ENCODE data around the gene ACAD11. TPM values are rescaled to one million over a fixed set of nuclear protein-coding genes. Genes with fewer than 3 reads are reported as not detected.

Gene ACAD11
- total RNA-seq, 1 experiment from 2014 or later: 20.3 TPM

DNA sequence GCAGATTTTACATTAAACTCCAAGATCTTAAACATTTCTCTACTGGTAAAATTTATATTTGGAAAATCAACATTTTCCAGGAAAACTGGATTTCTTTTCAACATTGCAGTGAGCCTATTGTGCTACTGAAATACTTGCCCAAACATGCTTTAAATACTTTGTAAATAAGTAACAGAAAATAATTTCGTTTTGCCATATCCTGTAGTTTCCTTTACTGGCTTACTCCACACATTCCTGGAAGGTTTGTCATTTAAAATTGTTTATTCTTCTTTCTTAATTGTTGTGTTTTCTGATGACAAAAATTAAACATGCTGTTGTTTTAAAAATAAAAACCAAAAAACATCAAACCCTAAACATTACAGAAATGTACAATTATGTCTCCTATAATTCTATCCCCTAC is 22.0 kb downstream of the ACAD11 start (continued):
- TF ChIP-seq RELA (CRISPR knock-in tag; IDR thresholded peaks at IDR 0.05; ENCODE audit: borderline replicate concordance) (no peak), NR1H2 (CRISPR knock-in tag; IDR thresholded peaks at IDR 0.05) (no peak), ZNF317 (CRISPR knock-in tag; IDR thresholded peaks at IDR 0.05; ENCODE audit: borderline replicate concordance, low read depth) (no peak), IRF2 (CRISPR knock-in tag; IDR thresholded peaks at IDR 0.05; ENCODE audit: borderline replicate concordance, low read depth) (no peak), MXD4 (CRISPR knock-in tag; IDR thresholded peaks at IDR 0.05; ENCODE audit: borderline replicate concordance) (no peak), JUN (CRISPR knock-in tag; IDR thresholded peaks at IDR 0.05) (no peak)
- TF ChIP-seq, protein P1, sequence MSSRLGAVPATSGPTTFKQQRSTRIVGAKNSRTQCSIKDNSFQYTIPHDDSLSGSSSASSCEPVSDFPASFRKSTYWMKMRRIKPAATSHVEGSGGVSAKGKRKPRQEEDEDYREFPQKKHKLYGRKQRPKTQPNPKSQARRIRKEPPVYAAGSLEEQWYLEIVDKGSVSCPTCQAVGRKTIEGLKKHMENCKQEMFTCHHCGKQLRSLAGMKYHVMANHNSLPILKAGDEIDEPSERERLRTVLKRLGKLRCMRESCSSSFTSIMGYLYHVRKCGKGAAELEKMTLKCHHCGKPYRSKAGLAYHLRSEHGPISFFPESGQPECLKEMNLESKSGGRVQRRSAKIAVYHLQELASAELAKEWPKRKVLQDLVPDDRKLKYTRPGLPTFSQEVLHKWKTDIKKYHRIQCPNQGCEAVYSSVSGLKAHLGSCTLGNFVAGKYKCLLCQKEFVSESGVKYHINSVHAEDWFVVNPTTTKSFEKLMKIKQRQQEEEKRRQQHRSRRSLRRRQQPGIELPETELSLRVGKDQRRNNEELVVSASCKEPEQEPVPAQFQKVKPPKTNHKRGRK (CRISPR knock-in tag; IDR thresholded peaks at IDR 0.05; ENCODE audit: borderline replicate concordance): no peak
- TF ChIP-seq, protein P2, sequence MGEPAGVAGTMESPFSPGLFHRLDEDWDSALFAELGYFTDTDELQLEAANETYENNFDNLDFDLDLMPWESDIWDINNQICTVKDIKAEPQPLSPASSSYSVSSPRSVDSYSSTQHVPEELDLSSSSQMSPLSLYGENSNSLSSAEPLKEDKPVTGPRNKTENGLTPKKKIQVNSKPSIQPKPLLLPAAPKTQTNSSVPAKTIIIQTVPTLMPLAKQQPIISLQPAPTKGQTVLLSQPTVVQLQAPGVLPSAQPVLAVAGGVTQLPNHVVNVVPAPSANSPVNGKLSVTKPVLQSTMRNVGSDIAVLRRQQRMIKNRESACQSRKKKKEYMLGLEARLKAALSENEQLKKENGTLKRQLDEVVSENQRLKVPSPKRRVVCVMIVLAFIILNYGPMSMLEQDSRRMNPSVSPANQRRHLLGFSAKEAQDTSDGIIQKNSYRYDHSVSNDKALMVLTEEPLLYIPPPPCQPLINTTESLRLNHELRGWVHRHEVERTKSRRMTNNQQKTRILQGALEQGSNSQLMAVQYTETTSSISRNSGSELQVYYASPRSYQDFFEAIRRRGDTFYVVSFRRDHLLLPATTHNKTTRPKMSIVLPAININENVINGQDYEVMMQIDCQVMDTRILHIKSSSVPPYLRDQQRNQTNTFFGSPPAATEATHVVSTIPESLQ (CRISPR knock-in tag; IDR thresholded peaks at IDR 0.05): no peak

DNA sequence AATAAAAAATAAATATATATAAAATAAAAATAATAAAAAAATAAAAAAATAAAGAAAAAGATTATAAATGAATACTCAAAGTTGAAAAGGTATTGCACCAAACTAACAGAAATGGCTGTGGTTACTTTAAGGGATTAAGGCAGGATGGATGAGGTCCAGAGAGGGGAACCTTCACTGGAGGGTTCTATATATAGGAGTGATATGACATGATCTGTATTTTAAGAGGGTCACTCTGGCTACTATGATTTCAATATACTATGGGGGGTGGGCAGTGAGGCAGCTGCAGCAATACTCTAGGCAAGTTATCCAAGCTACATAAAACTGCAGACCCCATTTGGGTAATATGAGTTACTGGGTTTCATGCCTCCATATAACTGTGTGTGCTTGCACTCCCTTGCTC is 24.6 kb downstream of the ACAD11 start:
- ChIA-PET CTCF (interaction anchor here (2.2 kb wide), 1 partner anchor 99 kb away, joined by 6 read pairs; no protein-coding TSS in a partner anchor), POLR2A (interaction anchor here (0.6 kb wide), 1 partner anchor 196 kb away, joined by 3 read pairs; no protein-coding TSS in a partner anchor)
- DNase-seq (ENCODE audit: low spot score): no peak
- no peak for ATAC-seq
- TF ChIP-seq FOXP1 (CRISPR knock-in tag; IDR thresholded peaks at IDR 0.05; ENCODE audit: borderline replicate concordance): no peak
- TF ChIP-seq, protein P3, sequence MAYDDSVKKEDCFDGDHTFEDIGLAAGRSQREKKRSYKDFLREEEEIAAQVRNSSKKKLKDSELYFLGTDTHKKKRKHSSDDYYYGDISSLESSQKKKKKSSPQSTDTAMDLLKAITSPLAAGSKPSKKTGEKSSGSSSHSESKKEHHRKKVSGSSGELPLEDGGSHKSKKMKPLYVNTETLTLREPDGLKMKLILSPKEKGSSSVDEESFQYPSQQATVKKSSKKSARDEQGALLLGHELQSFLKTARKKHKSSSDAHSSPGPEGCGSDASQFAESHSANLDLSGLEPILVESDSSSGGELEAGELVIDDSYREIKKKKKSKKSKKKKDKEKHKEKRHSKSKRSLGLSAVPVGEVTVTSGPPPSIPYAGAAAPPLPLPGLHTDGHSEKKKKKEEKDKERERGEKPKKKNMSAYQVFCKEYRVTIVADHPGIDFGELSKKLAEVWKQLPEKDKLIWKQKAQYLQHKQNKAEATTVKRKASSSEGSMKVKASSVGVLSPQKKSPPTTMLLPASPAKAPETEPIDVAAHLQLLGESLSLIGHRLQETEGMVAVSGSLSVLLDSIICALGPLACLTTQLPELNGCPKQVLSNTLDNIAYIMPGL (CRISPR knock-in tag; IDR thresholded peaks at IDR 0.05): no peak
- TF ChIP-seq HMGA2 (CRISPR knock-in tag; IDR thresholded peaks at IDR 0.05): peak; percentile 24; the same call in 1 of the 2 replicates
- H3K4me3 Mint-ChIP-seq: no peak overlapping the region
- H3K9me3 Mint-ChIP-seq: no peaks in the 10 kb centered on the region
- H3K27me3 Mint-ChIP-seq (ENCODE audit: low read depth): no peaks in the 10 kb centered on the region
- H3K36me3 Mint-ChIP-seq: no peaks in the 10 kb centered on the region; the same call in 1 of the 2 replicates
- no peaks in the 10 kb centered on the region for H3K4me1 Mint-ChIP-seq
- no peak overlapping the region for H3K27ac Mint-ChIP-seq

DNA sequence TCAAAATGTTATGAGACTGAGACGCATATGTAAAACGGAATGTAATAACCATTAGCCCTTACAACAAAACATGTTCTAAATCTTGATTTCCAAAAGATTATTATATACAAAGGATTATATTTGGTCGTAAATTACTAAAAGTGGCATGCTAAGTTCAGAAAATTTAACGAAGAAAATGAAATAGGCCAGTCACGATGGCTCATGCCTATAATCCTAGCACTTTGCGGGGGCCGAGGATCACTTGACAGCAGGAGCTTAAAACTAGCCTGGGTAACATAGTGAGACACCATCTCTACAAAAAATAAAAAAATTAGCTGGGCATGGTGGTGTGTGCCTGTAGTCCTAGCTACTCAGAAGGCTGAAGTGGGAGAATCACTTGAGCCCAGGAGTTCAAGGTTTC is 29.0 kb downstream of the ACAD11 start:
- peaks cover 2% of the 10 kb centered on the region; the same call in 1 of the 2 replicates for H3K36me3 Mint-ChIP-seq
- ChIA-PET CTCF (interaction anchor here (1.5 to 2.5 kb wide), 2 partner anchors 12 to 94 kb away, joined by 5 to 19 read pairs; no protein-coding TSS in a partner anchor), POLR2A (no interaction called here)
- ATAC-seq (no peak), DNase-seq (ENCODE audit: low spot score) (no peak)
- no peaks in the 10 kb centered on the region for H3K27me3 Mint-ChIP-seq (ENCODE audit: low read depth)
- H3K9me3 Mint-ChIP-seq: no peaks in the 10 kb centered on the region
- peaks cover 18% of the 10 kb centered on the region for H3K4me1 Mint-ChIP-seq
- H3K27ac Mint-ChIP-seq: no peak overlapping the region
- no peak overlapping the region for H3K4me3 Mint-ChIP-seq
- TF ChIP-seq, protein P4, sequence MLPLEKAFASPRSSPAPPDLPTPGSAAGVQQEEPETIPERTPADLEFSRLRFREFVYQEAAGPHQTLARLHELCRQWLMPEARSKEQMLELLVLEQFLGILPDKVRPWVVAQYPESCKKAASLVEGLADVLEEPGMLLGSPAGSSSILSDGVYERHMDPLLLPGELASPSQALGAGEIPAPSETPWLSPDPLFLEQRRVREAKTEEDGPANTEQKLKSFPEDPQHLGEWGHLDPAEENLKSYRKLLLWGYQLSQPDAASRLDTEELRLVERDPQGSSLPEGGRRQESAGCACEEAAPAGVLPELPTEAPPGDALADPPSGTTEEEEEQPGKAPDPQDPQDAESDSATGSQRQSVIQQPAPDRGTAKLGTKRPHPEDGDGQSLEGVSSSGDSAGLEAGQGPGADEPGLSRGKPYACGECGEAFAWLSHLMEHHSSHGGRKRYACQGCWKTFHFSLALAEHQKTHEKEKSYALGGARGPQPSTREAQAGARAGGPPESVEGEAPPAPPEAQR (CRISPR knock-in tag; IDR thresholded peaks at IDR 0.05): no peak
- TF ChIP-seq, protein P1 (CRISPR knock-in tag; IDR thresholded peaks at IDR 0.05; ENCODE audit: borderline replicate concordance): no peak
- TF ChIP-seq CBFB (CRISPR knock-in tag; IDR thresholded peaks at IDR 0.05; ENCODE audit: low read depth) (no peak), NFYB (CRISPR knock-in tag; conservative IDR thresholded peaks at IDR 0.05; ENCODE audit: low read depth) (no peak), ETV6 (CRISPR knock-in tag; IDR thresholded peaks at IDR 0.05) (no peak), NR3C1 (CRISPR knock-in tag; conservative IDR thresholded peaks at IDR 0.05; ENCODE audit: low read depth) (no peak), ESRRA (CRISPR knock-in tag; IDR thresholded peaks at IDR 0.05; ENCODE audit: borderline replicate concordance) (no peak), CREM (CRISPR knock-in tag; IDR thresholded peaks at IDR 0.05) (no peak), NR2C2 (CRISPR knock-in tag; IDR thresholded peaks at IDR 0.05) (no peak)
- TF ChIP-seq, protein P5, sequence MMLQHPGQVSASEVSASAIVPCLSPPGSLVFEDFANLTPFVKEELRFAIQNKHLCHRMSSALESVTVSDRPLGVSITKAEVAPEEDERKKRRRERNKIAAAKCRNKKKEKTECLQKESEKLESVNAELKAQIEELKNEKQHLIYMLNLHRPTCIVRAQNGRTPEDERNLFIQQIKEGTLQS (CRISPR knock-in tag; conservative IDR thresholded peaks at IDR 0.05): no peak
- TF ChIP-seq, protein P2 (CRISPR knock-in tag; IDR thresholded peaks at IDR 0.05): no peak
- TF ChIP-seq, protein P6, sequence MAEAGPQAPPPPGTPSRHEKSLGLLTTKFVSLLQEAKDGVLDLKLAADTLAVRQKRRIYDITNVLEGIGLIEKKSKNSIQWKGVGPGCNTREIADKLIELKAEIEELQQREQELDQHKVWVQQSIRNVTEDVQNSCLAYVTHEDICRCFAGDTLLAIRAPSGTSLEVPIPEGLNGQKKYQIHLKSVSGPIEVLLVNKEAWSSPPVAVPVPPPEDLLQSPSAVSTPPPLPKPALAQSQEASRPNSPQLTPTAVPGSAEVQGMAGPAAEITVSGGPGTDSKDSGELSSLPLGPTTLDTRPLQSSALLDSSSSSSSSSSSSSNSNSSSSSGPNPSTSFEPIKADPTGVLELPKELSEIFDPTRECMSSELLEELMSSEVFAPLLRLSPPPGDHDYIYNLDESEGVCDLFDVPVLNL (CRISPR knock-in tag; IDR thresholded peaks at IDR 0.05; ENCODE audit: borderline replicate concordance, low read depth): no peak

All from WTC11 (cell line).